GM18505 (cell line): ENCODE measurements around the gene OPRM1.
"Not testable (repeated sequence)": the region's sequence is repeated elsewhere in the genome, so short reads cannot be mapped to it uniquely, and the experiment has no call there.

Source experiments
- ATAC-seq: cut with Tn5 transposase; IDR thresholded peaks from one replicate; pipeline ENCODE4 v1.9.1; 2021; ENCODE audit not compliant: unreplicated experiment
- POLR2A ChIP-seq: IDR thresholded peaks from 4 replicates; pipeline ENCODE4 v1.6.1; 2011; ENCODE audit warnings: borderline replicate concordance; ENCODE audit not compliant: insufficient read depth, insufficient read length; ENCODE audit errors: extremely low read depth

OPRM1 gene

GRCh38 chr6:154197196-154197860, 158.3 kb downstream of the OPRM1 start:
- no peak for TF ChIP-seq POLR2A
- ATAC-seq: no peak

GRCh38 chr6:154201688-154202087, 162.6 kb downstream of the OPRM1 start:
- ATAC-seq: not testable (repeated sequence)

GRCh38 chr6:154202339-154202738, 163.3 kb downstream of the OPRM1 start:
- ATAC-seq: no peak
- TF ChIP-seq POLR2A: no peak

DNA sequence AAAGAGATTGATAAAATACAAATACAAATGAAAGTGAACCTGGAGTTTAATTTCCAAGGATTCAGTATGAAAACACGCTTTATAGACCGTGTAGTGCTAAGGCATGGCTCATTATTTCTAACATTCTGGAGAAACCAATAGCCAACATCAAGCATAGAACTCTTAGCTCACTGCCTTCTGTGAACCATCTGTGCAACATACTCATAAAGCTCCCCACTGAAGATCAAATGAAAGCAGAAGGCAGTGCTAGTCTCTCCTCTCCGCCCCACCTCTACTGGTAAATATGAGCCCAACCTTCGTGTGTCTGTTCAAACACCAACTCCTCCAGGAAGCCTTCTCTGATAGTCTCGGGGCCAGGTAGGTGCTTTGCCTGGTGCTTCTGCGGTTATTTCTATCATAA, 163.9 kb downstream of the OPRM1 start:
- no peak for ATAC-seq
- TF ChIP-seq POLR2A: no peak

GRCh38 chr6:154206141-154206540, 167.1 kb downstream of the OPRM1 start:
- TF ChIP-seq POLR2A: no peak
- no peak for ATAC-seq

DNA sequence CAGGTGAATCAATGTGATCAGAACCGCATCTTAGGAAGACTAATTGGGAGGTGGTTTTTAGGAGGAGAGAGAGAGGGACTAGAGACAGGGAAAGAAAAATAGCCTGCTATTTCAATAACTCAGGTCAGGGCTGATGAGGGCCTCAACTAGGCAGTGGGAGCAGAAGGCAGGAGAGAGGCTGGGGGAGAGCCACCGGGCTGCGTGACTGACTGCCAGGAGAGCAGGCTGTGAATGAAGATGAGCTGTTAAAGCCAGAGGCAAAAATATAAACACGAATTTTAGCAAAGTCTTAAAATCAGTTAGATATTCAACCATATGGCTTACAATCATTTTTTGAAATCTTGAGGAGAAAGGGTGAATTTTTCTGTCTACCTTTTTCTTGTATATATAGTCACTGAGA, 168.0 kb downstream of the OPRM1 start:
- TF ChIP-seq POLR2A: no peak

GRCh38 chr6:154209555-154209954, 170.5 kb downstream of the OPRM1 start:
- ATAC-seq: no peak
- no peak for TF ChIP-seq POLR2A

More for the DNA sequence above, 168.0 kb downstream of the OPRM1 start:
- no peak for ATAC-seq

- ATAC-seq: no peak
- TF ChIP-seq POLR2A: no peak
These were observed 171.6 kb downstream of the OPRM1 start for GRCh38 chr6:154210678-154211077.

GRCh38 chr6:154213782-154214181, 174.7 kb downstream of the OPRM1 start:
- no peak for TF ChIP-seq POLR2A
- ATAC-seq: no peak

GRCh38 chr6:154218301-154218700, 179.3 kb downstream of the OPRM1 start:
- ATAC-seq: no peak
- no peak for TF ChIP-seq POLR2A

- no peak for TF ChIP-seq POLR2A
These were observed 179.7 kb downstream of the OPRM1 start for GRCh38 chr6:154218787-154219186.

GRCh38 chr6:154219250-154219649, 180.2 kb downstream of the OPRM1 start:
- no peak for TF ChIP-seq POLR2A
- no peak for ATAC-seq

More at GRCh38 chr6:154218787-154219186, 179.7 kb downstream of the OPRM1 start:
- ATAC-seq: no peak

DNA sequence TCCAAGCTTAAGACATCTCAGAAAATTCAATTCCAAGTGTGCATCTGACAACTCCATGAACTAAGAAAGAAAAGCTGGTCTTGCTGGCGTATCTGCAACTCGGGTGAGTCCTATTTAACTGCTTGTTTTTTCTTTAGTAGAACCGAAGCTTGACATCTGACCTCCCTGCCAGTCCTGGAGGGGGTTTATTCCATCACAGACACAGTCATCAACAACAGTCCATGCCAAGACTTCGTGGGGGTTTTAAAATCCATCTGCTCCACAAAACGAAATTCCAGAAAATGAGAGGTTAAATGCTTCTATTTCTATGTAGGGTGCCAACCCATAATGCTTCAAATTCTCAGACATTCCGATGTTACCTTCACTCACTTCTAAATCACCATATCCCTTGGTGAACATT, 183.7 kb downstream of the OPRM1 start:
- TF ChIP-seq POLR2A: no peak
- ATAC-seq: no peak

GRCh38 chr6:154223296-154223695, 184.3 kb downstream of the OPRM1 start:
- no peak for ATAC-seq
- no peak for TF ChIP-seq POLR2A

DNA sequence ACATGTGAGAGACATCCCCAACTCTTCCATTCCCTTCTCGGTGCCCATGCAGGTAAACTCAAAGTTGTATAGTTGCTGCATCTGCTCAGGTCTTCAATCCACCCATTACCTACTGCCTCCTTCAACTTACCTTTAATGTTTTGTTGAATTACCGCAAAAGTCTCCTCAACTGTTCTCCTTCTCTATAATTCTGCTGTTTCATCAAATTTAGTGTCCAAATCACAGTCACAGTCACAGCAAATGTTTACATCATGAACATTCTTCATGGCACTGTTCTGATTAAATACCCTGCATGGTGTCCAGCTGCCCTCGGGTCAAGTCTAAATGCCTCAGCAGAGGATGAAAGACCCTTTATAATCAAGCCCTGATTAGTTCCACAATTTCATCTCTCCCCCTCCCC, 187.4 kb downstream of the OPRM1 start:
- TF ChIP-seq POLR2A: no peak
- ATAC-seq: no peak
